ENCODE data around the gene KDM5A. TPM values are rescaled to one million over a fixed set of nuclear protein-coding genes. Genes with fewer than 3 reads are reported as not detected.
"Not testable (repeated sequence)": the region's sequence is repeated elsewhere in the genome, so short reads cannot be mapped to it uniquely, and the experiment has no call there.

The KDM5A gene
- total RNA-seq, 1 donor = 46.2 TPM

- TF ChIP-seq, protein P1, sequence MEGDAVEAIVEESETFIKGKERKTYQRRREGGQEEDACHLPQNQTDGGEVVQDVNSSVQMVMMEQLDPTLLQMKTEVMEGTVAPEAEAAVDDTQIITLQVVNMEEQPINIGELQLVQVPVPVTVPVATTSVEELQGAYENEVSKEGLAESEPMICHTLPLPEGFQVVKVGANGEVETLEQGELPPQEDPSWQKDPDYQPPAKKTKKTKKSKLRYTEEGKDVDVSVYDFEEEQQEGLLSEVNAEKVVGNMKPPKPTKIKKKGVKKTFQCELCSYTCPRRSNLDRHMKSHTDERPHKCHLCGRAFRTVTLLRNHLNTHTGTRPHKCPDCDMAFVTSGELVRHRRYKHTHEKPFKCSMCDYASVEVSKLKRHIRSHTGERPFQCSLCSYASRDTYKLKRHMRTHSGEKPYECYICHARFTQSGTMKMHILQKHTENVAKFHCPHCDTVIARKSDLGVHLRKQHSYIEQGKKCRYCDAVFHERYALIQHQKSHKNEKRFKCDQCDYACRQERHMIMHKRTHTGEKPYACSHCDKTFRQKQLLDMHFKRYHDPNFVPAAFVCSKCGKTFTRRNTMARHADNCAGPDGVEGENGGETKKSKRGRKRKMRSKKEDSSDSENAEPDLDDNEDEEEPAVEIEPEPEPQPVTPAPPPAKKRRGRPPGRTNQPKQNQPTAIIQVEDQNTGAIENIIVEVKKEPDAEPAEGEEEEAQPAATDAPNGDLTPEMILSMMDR (IDR thresholded peaks at IDR 0.05; ENCODE audit: insufficient read depth, low read length) = no peak
- H3K4me3 ChIP-seq (ENCODE audit: low read depth, low read length) = no peak overlapping the region
- no peak for DNase-seq (ENCODE audit: low read depth)
Observed at GRCh38 chr12:359091-359490, 30.0 kb downstream of the KDM5A start.

DNA sequence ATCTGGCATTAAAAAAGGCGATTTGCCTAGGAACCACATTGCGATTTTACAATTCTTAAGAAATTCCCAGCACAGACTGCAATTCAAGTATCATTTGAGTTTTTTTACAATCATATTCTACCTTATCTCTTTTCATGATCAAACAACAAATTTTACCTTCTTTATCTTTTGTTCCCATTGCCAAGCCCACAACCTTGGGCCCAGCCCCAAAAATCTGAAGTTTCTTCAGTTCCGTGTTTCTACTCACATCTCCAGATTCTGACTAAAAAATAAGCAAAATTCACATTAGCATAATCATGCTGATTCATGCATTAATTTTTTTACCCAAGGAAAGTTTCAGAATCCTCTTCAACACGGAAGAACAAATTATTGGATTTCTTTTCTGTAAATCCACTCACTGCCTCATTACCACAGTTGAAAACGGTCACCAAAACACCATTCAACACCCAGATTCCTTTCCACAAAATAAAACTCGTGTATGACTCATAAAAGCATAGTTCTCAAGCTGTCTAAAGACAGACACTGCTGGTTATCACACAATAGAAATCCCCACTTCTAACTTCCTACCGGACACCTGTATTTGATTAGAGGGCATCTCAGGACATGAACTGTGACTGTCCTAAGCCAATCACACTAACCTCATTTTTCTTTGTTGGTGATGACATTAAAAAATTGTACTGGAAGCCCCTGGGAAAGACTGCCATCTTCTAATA is 32.7 kb downstream of the KDM5A start:
- DNase-seq (ENCODE audit: low read depth) = peak; percentile 2
- TF ChIP-seq, protein P1 (IDR thresholded peaks at IDR 0.05; ENCODE audit: insufficient read depth, low read length) = no peak

DNA sequence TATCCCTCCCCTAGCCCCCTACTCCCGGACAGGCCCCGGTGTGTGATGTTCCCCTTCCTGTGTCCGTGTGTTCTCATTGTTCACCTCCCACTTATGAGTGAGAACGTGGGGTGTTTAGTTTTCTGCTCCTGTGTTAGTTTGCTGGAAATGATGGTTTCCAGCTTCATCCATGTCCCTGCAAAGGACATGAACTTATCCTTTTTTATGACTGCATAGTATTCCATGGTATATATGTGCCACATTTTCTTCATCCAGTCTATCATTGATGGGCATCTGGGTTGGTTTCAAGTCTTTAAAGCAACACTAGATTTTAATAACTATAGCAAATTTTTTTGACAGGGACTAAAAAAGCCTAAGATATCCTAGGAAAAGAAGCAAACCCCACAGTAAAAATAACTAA is 37.9 kb downstream of the KDM5A start:
- not testable (repeated sequence) for DNase-seq (ENCODE audit: low read depth); H3K4me3 ChIP-seq (ENCODE audit: low read depth, low read length)

More for the DNA sequence above, 32.7 kb downstream of the KDM5A start:
- H3K4me3 ChIP-seq (ENCODE audit: low read depth, low read length) = no peak overlapping the region

- not testable (repeated sequence) for H3K4me3 ChIP-seq (ENCODE audit: low read depth, low read length); DNase-seq (ENCODE audit: low read depth)
Observed at GRCh38 chr12:349625-350024, 39.5 kb downstream of the KDM5A start.

GRCh38 chr12:343036-343435 is 46.1 kb downstream of the KDM5A start:
- not testable (repeated sequence) for DNase-seq (ENCODE audit: low read depth); H3K4me3 ChIP-seq (ENCODE audit: low read depth, low read length)

DNA sequence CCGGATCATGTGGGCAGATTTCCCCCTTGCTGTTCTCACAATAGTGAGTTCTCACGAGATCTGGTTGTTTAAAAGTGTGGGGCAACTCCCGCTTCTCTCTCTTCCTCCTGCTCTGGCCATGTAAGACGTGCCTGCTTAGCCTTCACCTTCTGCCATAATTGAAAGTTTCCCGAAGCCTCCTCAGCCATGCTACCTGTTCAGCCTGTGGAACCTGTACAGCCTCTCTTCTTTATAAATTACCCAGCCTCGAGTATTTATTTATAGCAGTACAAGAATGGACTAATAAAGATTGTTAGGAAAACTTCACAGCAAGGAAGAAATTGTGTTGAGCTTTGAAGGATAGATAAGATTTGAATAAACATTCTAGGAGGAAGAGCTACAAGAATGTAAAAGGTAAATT is 52.1 kb downstream of the KDM5A start:
- no peak for DNase-seq (ENCODE audit: low read depth)
- no peak overlapping the region for H3K4me3 ChIP-seq (ENCODE audit: low read depth, low read length)
- TF ChIP-seq, protein P1 (IDR thresholded peaks at IDR 0.05; ENCODE audit: insufficient read depth, low read length) = no peak

DNA sequence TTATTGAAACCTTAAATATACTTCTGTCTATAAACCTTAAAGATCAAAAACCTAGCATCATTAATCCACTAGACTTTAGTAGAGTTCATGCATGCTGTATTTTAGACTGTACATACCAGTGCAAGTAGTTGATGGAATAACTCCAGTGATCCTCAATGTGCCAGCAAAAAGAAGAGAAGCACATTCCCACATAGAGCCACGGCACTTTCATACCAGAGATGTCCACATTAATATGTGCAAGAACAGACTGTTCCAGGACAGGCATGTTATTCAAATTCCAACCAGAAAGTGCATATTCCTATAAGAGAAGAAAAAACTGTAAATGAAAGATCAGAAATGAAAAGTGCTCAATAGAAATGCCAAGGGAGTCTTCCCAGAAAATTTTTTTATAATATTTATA is 55.0 kb downstream of the KDM5A start:
- no peak for DNase-seq (ENCODE audit: low read depth)
- TF ChIP-seq, protein P1 (IDR thresholded peaks at IDR 0.05; ENCODE audit: insufficient read depth, low read length) = no peak
- H3K4me3 ChIP-seq (ENCODE audit: low read depth, low read length) = no peak overlapping the region

DNA sequence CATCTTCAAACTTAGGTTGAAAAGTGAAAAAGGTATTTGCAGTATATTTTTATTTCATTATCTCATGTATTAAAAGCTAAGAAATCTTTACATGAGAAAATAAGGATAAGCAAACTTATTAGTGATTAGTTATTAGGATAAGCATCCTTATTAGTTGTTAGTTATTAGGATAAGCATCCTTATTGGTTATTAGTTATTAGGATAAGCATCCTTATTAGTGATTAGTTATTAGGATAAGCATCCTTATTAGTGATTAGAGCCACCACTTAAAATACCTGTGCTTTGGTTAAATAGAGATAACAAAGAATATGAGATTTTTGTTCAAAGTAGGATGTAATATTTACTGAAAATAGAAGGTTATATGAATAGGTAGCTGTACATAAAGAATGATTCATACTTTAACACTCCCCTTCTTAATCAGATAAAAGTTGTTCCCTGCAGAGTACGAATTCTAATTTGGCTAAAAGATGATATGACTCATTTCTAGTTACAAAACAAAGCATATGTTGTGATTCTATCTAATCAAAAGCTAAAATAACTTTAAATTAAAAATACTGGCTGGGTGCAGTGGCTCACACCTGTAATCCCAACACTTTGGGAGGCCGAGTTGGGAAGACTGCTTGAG is 56.4 kb downstream of the KDM5A start:
- DNase-seq (ENCODE audit: low read depth) = no peak
- no peak overlapping the region for H3K4me3 ChIP-seq (ENCODE audit: low read depth, low read length)
- TF ChIP-seq, protein P1 (IDR thresholded peaks at IDR 0.05; ENCODE audit: insufficient read depth, low read length) = no peak
